SIG-M5 (cell line): Measurements from ENCODE around the gene CNOT1.

ENCODE experiments used
- DNase-seq: peaks from one replicate; lab custom pipeline; 2025; lab: John Stamatoyannopoulos, UW

Gene CNOT1

DNA sequence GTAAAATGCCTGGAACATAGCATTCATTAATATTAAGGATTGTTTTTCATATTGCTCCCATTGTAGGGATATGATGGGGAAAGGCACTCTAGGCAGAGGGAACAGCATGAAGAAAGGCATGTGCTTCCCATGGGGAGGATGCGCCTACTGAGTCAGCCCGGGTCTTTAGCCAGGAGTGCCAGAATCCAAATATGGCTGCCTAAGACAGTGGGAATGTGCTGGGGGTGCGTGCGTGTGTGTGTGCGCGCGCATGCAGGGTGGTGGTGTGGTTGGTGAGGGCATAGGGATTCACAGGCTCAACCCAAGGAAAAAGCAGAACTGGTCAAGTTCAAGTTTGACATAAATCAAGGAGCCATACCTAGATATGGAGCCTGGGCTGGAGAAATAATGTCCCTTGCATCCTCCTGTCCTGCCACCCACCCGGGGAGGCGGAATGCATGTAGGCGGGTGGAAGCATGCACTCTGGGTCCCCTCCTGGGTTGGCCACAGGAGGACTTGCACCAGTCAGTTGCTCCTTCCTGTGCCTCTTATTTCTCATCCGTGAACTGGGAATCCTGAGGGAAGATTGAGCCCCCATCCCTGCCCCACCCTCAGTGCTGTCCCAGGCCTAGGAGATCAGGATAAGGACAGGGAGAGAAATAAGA, 148.3 kb downstream of the CNOT1 start:
- DNase-seq, result no peak

GRCh38 chr16:58478427-58478826, 151.2 kb downstream of the CNOT1 start:
- no peak for DNase-seq

DNA sequence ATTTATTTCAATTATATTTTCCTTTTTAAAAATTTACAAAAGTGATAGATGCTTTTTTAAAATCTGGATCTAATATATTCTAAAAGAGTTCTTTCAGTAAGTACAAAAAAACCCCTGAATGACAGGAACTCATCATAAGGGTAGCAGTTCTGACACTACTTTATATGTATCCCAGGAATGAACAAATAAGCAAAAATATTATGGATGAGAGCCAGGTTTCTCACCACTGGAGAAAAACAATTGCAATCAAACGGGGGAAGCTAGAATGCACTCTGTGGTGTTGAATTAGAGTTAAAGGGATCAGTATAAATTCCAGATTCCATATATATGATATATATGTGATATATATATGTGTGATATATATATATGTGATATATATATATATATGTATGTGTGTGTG, 152.8 kb downstream of the CNOT1 start:
- DNase-seq, result no peak

- DNase-seq, result no peak
Observed at GRCh38 chr16:58475091-58475619, 154.5 kb downstream of the CNOT1 start.

DNA sequence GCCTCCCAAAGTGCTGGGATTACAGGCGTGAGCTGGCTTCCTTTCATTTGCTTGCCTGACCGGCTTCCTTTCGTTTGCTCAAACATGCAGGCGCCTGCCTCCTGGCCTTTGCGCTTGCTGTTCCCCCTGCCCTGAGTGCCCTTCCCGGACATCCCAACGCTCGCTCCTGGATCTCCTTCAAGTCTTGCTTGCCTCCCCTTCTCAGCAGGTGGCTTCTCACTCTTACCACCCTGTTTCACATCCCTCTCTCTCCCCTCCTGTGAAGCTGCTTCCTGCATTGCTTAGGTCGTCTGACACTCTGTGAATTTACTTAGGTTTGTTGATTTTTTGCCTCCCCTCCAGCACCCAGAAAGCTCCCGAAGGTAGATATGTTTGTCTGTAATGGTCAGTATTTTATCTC, 155.3 kb downstream of the CNOT1 start:
- DNase-seq, result no peak

DNA sequence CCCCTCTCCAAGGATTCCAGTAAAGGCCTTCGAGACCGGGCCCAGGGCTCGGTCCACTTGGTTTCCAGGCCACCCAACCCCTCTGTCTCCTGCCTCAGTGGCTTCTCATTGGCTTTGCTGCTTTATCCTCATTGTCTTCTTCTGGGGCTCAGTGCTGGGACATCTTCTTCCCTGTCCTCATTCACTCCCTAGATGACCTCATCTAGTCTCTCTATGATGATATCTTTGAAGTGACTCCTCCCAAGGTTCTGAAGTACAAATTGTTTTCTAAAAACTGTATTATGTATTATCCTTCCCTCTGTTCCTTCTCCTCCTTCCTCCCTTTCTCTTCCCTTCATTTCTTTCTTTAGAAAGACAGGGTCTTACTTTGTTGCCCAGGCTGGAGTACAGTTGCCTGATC, 156.8 kb downstream of the CNOT1 start:
- DNase-seq, result no peak

DNA sequence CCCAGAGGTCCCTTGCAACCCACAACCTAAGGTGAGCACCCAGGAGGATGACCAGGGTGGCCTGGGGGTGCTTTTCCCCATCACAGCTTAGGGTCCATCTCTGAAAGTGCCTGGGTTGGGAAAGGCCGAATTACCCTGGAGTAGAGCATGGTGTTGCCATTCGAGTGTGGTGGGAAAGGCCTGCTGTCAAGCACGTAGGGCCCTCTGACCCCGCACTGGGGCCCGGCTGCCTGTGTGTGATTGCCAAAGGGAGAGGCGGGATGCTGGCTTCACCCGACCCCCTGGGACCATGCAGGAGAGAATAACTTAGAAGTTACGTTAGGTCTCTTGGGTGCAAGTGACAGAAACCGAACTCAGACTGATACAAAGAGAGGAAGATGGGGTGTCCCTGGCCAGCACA, 157.4 kb downstream of the CNOT1 start:
- DNase-seq, result no peak

- no peak for DNase-seq
Observed at GRCh38 chr16:58471209-58471975, 158.2 kb downstream of the CNOT1 start.
